SHP77 treated with DMSO at 0.1 percent for 48 hours (cell line): ENCODE data around the gene KRIT1.

ENCODE experiments used
- DNase-seq: peaks from one replicate; lab custom pipeline; 2025; lab: John Stamatoyannopoulos, UW

The KRIT1 gene

DNA sequence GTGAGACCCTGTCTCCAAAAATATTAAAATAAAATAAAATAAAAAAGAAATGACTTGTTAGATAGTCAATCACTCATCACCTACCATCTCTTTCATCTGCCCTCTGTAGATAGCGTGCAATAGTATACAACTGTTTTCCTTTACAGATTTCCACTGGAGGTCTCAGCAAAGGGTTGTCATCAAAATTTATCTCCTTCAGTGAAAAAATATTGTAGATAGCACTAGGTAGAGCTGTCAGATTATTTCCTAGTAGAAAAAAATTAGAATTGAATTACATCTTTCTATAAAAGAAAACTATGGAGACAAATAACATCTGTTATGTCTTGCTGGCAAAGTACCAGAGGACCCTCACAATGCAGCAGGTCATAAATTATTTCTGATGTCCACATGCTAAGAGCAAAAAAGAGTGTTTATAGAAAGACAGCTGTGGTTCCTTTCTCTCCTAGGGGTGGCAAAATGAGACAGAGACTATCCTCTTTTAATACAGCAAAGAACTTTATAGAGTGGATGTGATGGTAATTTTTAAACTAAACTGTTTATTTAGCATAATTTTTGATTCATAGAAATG lies 95.2 kb downstream of the KRIT1 start:
- no peak for DNase-seq

DNA sequence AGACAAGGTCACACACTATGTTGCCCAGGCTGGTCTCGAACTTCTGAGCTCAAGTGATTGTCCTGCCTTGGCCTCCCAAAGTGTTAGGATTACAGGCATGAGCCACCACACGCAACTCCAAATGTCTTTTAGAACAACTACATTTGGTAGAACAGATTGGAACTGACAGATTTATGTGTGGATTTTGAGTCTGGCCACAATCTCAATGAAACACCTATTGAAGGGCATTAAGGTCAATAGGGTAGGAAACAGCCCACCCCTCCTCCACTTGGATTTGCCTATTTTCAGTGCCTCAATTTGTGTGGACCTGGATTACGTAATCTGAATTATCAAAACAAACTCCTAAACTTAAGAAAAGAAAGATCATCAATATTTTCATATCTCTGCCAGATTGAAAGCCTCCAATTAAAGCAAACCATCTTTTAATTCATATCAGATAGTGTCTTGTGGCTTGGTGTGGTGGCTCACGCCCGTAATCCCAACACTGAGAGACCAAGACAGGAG lies 95.9 kb downstream of the KRIT1 start:
- DNase-seq = no peak
